K562 (cell line): Measurements from ENCODE around the gene TMEM252. TPM values are rescaled to one million over a fixed set of nuclear protein-coding genes. Genes with fewer than 3 reads are reported as not detected.
A peak's percentile ranks its signal among the peaks of the same experiment; 100 is the strongest.

Experiments used
- MYBL2 ChIP-seq, 2 experiments: fragments of 450-650 bp in 1 of 2; sonication (generic) in 1 of 2; formaldehyde crosslinking in 1 of 2; IDR thresholded peaks; 2 replicates each; pipeline versions ENCODE4 v1.6.1 to v1.8.1; 2017 to 2022; ENCODE audit warnings: borderline replicate concordance in 1 of 2, inconsistent platforms in 1 of 2, low read depth in 1 of 2, mild to moderate bottlenecking in 1 of 2, missing genetic modification reagents in 1 of 2, moderate library complexity in 1 of 2
- polyA plus RNA-seq, 8 experiments: library from polyadenylated mRNA; depleted of rRNA in 4 of 8; stranded (reverse) in 5 of 8; unstranded in 3 of 8; fragments of >200 nt; fragmentation: Nextera tagmentation in 2 of 8; fragmentation: Illumina TruSeq in 1 of 8; extraction: Ambion mirVana in 2 of 8; extraction: Trizol in 1 of 8; gene quantifications; 2 replicates each; pipeline versions ENCODE4 v1.2.1 to v1.2.3, GENCODE V29; 2011 to 2014; ENCODE audit warnings: inconsistent platforms in 1 of 8, missing spikeins in 1 of 8
- total RNA-seq, 7 experiments: library from RNA; depleted of rRNA in 6 of 7; stranded (reverse); fragments of >200 nt in 6 of 7; fragmentation: Illumina TruSeq in 2 of 7; extraction: Trizol in 2 of 7; gene quantifications; 2 replicates each; pipeline versions ENCODE4 v1.2.1 to v1.2.3, GENCODE V29; 2011 to 2021; ENCODE audit warnings: low replicate concordance in 1 of 7
- TF ChIP-seq, protein P1 (sequence below): fragments of 450-650 bp; IDR thresholded peaks from 2 replicates; pipeline ENCODE4 v1.6.1; 2016; ENCODE audit warnings: low read depth

Gene TMEM252
- total and polyA plus RNA-seq, 9 of the 15 experiments (the other 6 are each of a cell fraction or from before 2014, with no cell fraction given), result not detected

DNA sequence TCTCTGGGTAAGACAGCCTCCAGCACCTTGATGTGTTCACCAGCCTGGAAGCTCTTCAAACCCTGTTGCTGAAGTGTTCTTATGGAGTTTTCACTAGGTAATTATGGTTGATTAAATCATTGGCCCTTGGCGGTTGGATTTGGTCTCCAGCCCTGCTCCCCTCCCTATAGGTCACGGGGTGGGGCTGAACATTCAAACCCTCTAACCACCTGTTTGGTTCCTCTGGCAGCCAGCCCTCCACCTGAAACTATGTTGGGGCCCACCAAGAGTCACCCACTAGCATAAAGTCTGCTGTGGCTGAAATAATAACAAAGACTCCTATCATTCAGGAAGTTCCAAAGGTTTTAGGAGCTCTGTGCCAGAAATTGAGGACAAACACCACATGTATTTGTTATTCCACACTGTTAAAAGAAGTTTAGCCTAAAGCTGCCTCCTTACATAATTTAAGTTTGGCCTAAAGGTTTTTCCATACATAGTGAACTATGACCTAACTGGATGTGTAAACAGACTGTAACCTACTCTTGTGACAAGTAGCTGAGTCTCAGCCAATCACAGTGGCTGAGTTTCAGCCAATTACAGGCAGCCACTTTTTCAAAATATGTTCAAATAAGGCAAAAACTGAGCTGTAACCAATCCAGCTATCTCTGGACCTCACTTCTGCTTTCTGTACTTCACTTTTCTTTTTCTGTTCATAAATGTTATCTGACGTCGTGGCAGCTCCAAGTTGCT lies 34.8 kb downstream of the TMEM252 start (continued):
- TF ChIP-seq, protein P1, sequence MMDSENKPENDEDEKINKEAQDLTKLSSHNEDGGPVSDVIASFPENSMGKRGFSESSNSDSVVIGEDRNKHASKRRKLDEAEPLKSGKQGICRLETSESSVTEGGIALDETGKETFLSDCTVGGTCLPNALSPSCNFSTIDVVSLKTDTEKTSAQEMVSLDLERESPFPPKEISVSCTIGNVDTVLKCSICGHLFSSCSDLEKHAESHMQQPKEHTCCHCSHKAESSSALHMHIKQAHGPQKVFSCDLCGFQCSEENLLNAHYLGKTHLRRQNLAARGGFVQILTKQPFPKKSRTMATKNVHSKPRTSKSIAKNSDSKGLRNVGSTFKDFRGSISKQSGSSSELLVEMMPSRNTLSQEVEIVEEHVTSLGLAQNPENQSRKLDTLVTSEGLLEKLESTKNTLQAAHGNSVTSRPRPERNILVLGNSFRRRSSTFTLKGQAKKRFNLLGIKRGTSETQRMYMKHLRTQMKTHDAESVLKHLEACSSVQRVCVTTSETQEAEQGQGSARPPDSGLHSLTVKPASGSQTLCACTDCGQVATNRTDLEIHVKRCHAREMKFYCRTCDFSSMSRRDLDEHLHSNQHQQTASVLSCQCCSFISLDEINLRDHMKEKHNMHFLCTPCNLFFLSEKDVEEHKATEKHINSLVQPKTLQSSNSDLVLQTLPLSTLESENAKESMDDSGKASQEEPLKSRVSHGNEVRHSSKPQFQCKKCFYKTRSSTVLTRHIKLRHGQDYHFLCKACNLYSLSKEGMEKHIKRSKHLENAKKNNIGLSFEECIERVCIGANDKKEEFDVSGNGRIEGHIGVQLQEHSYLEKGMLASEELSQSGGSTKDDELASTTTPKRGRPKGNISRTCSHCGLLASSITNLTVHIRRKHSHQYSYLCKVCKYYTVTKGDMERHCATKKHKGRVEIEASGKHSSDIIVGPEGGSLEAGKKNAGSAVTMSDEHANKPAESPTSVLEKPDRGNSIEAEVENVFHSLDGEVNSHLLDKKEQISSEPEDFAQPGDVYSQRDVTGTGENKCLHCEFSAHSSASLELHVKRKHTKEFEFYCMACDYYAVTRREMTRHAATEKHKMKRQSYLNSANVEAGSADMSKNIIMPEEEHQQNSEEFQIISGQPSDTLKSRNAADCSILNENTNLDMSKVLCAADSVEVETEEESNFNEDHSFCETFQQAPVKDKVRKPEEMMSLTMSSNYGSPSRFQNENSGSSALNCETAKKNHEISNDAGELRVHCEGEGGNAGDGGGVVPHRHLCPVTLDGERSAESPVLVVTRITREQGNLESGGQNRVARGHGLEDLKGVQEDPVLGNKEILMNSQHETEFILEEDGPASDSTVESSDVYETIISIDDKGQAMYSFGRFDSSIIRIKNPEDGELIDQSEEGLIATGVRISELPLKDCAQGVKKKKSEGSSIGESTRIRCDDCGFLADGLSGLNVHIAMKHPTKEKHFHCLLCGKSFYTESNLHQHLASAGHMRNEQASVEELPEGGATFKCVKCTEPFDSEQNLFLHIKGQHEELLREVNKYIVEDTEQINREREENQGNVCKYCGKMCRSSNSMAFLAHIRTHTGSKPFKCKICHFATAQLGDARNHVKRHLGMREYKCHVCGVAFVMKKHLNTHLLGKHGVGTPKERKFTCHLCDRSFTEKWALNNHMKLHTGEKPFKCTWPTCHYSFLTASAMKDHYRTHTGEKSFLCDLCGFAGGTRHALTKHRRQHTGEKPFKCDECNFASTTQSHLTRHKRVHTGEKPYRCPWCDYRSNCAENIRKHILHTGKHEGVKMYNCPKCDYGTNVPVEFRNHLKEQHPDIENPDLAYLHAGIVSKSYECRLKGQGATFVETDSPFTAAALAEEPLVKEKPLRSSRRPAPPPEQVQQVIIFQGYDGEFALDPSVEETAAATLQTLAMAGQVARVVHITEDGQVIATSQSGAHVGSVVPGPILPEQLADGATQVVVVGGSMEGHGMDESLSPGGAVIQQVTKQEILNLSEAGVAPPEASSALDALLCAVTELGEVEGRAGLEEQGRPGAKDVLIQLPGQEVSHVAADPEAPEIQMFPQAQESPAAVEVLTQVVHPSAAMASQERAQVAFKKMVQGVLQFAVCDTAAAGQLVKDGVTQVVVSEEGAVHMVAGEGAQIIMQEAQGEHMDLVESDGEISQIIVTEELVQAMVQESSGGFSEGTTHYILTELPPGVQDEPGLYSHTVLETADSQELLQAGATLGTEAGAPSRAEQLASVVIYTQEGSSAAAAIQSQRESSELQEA, result peak; percentile 73; the same call in 1 of the 2 replicates
- TF ChIP-seq MYBL2 (IDR thresholded peaks at IDR 0.05; ENCODE audit: low read depth) (peak; percentile 53; the same call in 1 of the 2 replicates), MYBL2 (CRISPR knock-in tag; IDR thresholded peaks at IDR 0.05; ENCODE audit: borderline replicate concordance) (no peak)
